HG03378 (cell line): ENCODE measurements around the gene ERC1.
"Not testable (repeated sequence)": the region's sequence is repeated elsewhere in the genome, so short reads cannot be mapped to it uniquely, and the experiment has no call there.

Experiments
- ATAC-seq: cut with Tn5 transposase; IDR thresholded peaks from one replicate; pipeline ENCODE4 v1.9.1; 2021; ENCODE audit warnings: mild to moderate bottlenecking, moderate library complexity; ENCODE audit not compliant: unreplicated experiment

Gene ERC1

DNA sequence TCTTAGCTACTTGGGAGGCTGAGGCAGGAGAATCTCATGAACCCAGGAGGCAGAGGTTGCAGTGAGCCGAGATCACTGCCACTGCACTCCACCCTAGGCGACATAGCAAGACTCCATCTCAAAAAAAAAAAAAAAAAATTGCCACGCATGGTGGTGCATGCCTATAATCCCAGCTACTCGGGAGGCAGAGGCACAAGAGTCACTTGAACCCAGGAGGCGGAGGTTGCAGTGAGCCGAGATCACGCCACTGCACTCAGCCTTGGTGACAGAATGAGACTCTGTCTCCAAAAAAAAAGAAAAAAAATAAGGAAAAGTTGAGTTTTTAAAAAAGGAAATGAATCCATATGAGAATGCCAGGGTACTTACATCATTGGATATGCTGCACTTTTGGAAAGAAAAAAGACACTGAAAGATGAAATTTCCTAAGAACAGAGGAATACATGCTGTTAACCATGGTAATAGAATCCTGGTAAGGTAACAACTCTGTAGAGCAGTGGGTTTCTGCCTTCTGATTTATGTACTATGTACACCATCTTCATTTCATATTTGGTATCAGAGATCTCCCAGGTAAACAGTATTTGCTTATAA, 222.7 kb downstream of the ERC1 start:
- no peak for ATAC-seq

DNA sequence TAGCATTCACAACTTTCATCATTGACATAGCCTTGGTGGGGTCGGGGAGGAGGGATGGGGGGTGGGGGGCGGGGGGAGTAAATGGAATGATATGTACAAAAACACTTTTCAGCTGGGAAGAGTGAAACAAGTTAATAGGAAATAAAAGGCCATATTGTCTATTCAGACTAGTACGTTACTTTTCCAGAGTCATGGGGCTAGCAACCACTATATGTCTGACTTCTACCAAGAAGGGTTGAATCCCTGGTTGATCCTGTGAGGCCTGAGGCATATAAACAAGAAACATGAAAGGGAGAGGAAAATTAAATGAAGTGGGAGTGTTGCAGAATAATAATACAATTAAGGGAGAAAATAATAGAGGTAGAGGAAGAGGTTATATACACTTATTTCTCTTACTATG, 225.5 kb downstream of the ERC1 start:
- no peak for ATAC-seq

DNA sequence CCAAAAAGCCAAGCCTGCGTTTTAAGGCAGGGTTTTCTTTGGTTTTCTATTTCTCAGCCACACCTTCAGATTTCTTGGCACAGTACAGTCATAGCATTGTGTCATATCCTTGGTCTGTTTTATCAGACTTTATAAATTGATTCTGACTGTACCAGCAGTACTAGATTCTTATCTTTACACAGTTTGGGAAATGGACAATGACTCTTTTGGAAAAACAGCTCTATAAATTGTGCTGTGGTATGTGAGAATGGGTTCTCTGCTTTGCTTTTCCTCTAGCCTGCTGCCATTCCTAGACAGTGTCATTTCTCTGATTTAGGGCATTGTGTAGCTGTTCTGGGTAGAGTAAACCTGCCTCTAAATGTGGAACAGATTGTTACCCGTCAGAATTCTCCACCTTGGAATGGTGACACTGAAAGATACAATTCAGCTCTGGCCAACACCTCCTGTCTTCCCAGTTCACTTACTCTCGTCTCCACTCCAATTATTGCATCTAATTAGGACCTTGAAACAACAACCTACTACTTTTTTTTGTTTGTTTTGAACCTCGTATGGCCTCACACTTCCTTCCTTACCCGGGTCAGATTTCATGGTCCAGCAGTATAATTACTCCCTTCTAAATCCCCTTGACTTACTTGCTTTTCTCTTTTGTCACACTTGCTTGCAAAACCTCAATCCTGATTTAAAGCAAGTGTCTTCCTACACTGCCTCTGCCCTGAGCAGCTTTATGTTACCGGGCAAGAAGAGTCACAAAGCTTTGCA, 226.3 kb downstream of the ERC1 start:
- ATAC-seq: no peak

DNA sequence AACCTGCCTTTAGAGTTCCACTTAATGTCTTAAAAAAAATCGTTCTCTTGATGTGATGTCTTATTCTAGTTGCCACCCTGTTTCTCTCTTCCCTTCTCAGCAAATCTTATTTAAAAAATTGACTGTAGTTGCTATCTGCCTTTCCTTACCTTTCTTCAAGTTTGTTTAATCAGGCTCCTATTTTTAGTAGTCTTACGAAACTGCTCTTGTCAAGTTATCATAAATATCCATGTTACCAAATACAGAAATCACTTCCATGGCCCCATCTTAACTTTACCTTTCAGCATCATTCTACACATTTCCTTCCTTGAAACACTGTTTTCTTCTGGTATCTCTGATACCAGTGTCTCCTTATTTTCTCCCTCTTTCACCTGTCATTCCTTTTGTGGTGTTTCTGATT, 227.3 kb downstream of the ERC1 start:
- ATAC-seq: no peak

GRCh38 chr12:1220127-1221092, 229.4 kb downstream of the ERC1 start:
- ATAC-seq: no peak

DNA sequence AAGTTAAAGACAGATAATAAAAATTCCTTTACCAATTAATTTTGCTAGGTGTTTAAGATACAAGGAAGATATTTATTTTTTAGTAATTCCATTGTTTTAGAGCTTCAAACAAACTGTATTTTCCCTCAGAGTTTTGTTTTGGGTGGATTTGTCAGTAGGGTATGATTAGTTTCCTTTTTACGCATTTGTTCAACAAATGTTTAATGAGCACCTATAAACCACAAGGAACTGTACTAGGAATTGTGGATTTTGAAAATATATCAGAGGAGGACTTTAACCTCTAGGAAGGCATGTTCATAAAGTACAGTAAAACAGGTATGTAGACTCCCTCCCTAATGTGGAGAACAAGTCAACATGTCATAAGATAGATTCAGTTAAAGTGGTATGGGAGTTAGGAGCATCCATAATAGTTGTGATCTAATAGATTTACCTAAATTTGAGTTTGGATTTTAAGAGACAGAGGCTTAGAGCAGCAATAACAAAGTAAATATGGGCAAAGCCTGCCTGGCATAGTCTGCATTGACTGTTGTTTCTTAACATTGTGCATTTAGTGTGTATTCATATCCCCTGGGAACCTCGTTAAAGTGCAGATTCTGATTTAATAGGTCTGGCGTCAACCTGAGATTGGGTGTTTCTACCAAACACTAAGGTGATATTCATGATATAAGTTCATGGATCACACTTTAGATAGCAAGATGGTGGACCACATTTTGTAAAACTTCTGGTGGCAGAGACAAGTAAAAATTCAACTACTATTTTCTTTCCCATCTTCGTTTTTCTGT, 232.0 kb downstream of the ERC1 start:
- ATAC-seq: no peak

DNA sequence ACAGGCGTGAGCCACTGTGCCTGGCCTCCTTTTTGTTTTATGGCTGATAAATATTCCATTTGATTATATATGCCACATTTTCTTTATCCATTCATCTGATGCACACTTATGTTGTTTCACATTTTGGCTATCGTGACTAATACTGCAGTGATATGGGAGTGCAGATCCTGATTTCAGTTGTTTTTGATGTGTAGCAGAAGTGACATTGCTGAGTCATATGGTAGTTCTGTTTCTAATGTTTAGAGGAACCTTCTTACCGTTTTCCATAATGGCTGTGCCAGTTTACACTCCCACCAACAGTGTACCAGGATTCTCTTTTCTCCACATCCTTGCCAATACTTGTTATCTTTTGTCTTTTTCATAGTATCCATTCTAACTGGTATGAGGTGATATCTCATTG, 235.9 kb downstream of the ERC1 start:
- ATAC-seq: no peak

- ATAC-seq: no peak
These were observed 243.1 kb downstream of the ERC1 start for GRCh38 chr12:1234073-1234472.

DNA sequence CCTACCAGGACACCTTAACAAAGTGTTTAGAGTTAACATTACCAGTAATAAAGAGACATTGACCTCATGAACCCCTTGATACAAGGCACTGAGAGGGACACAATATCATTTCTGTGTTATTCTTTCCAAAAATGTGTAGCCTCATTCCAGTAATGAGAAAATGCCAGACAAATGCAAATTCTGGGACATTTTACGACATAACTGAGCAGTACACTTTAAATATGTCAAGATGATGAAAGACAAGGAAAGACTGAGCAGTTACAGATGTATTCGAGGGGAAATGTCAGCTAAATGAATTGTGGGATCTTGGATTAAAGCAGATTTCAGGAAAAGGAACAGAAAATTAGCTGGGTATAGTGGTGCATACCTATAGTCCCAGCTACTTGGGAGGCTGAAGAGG, 255.6 kb downstream of the ERC1 start:
- no peak for ATAC-seq

DNA sequence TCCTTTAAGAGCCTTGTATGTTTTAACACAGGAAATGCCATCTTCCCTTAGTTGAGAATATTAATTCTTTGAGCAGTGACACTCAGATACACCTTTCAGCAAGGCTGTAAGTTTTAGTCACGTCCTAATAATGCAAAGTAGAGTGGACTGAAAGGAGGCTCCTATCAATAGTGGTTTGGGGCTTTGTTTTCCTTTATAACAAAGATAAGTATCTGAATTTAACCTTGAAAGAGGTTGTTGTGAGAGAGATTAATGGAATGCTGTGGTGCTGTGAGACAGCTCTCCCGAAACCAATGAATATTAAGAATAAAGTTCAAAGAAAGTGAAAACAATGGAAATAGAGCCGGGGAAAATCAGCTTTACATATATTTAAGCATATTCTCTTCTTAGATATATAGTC, 259.6 kb downstream of the ERC1 start:
- no peak for ATAC-seq

DNA sequence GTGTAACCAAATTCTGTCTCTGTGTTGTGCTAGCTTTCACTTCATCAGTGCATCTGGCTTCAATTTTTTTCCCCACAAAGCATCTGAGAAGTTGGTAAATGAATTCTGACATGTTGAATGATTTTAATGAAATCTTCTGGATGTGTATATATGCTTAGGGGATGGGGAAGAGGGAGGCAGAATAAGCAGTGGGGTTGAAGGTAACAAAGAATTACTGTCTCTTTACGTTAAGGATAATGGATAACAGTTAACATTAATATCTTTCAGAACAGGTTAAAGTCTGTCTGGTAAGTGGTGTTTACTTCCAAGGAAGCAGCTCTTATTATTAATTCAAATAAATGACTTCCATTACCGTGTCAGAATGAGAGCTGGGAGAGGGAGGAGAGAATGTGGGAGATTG, 261.7 kb downstream of the ERC1 start:
- no peak for ATAC-seq

- ATAC-seq: not testable (repeated sequence)
These were observed 264.1 kb downstream of the ERC1 start for GRCh38 chr12:1255125-1255524.

GRCh38 chr12:1255854-1256253, 264.8 kb downstream of the ERC1 start:
- ATAC-seq: not testable (repeated sequence)

DNA sequence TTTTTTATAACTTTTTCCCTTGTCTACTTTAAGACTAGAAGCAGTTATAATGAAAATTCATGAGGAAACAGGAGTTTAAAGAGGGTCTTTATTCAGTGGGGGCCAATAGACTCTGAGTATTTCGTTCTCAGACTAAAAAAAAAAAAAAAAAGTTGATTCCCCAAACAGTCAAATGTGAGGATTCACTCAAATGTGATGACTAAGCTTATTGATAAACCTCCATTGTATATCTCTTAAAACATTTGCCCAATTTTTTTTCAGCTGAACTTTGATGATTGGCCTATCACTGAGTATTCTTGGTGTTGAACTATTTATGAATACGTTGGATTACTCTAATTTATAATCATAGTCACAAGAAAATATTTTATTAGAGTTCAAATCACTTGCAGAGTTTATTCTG, 265.3 kb downstream of the ERC1 start:
- no peak for ATAC-seq

- no peak for ATAC-seq
These were observed 266.0 kb downstream of the ERC1 start for GRCh38 chr12:1256991-1257390.

- ATAC-seq: no peak
These were observed 271.0 kb downstream of the ERC1 start for GRCh38 chr12:1262011-1262410.

GRCh38 chr12:1267243-1267642, 276.2 kb downstream of the ERC1 start:
- no peak for ATAC-seq

GRCh38 chr12:1272142-1272541, 281.1 kb downstream of the ERC1 start:
- no peak for ATAC-seq

GRCh38 chr12:1273051-1273450, 282.0 kb downstream of the ERC1 start:
- ATAC-seq: no peak

DNA sequence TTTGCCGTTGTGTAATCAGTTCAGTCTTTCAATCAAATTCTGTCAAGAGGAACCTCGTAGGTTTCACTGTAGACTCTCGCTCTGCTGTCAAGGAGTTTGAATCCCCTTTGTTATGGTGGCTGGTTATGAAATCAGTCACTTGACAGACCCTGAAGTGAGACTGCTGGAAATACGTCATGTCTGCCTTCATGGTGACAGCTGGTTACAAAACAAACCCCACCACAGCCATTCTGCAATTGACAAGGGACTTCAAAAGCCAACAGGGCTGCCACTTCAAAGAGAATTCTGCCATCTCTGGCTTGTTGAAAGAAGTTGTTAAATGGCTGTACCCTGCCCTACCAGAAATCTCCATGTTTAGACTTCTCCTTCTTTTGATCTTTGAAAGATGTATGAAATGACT, 286.9 kb downstream of the ERC1 start:
- no peak for ATAC-seq

DNA sequence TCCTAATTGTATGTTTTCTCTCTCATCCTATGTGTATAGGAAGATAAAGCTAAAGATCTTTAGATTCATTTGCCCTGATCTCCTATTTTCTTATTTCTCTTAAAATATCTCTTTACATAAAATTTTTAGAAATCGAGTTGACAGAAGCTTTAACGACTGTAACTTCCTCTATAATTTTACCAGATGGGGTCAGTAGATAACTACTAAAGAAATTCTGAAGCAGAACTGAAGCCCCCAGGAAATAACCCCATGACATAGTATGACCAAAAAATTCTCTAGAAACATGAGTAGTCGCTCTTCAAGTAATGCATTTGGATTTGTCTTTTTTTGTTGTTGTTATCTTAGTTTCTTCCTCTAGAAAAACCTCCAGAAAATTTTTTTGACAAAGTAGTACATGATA, 288.0 kb downstream of the ERC1 start:
- ATAC-seq: no peak
